HPDE6-E6E7 (cell line): ENCODE results near the gene NSG2.
"Not testable (repeated sequence)": the region's sequence is repeated elsewhere in the genome, so short reads cannot be mapped to it uniquely, and the experiment has no call there.

ENCODE experiments used
- DNase-seq: peaks from one replicate; pipeline ENCODE4 v3.0.0; 2011; ENCODE audit warnings: missing footprints; ENCODE audit errors: extremely low spot score

Gene NSG2

DNA sequence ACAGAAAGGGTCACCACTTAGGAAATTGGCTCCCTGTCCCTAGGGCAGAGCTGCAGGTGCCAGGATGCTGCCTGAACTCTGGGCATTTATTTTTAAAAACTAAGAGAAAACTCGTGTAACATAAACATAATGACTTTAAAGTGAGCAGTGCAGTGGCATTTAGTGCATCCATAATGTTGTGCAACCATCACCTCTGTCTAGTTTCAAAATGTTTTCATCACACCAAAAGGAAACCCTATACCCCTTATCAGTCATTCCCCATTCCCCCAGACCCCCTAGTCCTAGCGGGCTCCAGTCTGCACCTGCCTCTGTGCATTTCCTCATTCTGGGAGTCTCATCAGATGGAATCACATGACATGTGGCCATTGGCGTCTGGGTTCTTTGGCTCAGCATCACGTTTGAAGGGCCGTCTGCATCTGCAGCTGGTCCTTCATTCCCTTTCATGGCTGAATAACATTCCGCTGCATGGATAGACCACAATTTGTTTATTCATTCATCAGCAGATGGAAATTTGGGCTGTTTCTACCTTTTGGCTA lies 55.8 kb downstream of the NSG2 start:
- no peak for DNase-seq

DNA sequence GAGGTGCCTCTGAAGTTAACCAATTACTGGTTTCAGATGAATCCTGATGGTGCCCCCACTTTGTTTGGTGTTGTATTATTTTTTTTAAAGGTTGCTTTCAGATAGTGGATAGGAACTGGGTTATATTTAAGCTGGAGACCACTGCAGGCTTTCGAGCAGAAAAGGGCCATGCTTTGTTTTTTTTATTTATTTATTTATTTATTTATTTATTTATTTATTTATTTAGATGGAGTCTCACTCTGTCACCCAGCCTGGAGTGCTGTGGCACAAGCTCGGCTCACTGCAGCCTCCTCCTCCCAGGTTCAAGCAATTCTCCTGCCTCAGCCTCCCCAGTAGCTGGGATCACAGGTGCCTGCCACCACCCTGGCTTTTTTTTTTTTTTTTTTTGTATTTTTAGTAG lies 57.1 kb downstream of the NSG2 start:
- DNase-seq = not testable (repeated sequence)

- no peak for DNase-seq
These were observed 61.6 kb downstream of the NSG2 start for GRCh38 chr5:174106997-174107655.

- no peak for DNase-seq
These were observed 63.2 kb downstream of the NSG2 start for GRCh38 chr5:174108745-174109144.

DNA sequence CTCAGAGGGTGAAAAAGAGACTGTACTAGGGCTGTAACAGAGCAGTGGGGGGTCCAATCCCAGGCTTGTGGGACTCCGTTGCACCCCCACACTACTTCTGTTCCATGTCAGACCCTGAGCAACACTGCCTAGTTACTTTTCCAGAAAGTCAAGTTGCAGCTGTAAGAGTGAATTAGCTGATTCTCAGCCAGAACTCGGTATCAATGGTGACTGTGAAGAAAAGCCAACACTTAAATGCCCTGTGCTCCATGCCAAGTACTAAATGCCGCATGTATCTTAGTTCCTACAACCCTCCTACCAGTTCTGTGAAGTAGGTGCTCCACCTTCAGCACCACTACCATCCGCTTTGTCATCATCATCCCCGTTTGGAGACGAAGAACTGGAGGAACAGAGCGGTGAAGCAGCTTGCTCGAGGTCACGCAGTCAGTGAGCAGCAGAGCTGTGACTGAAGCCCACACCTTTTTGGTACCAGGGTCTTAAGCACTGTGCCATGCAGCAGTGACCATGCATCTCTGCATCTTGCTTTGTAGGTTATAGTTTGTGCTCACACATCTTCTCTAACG lies 64.3 kb downstream of the NSG2 start:
- no peak for DNase-seq

DNA sequence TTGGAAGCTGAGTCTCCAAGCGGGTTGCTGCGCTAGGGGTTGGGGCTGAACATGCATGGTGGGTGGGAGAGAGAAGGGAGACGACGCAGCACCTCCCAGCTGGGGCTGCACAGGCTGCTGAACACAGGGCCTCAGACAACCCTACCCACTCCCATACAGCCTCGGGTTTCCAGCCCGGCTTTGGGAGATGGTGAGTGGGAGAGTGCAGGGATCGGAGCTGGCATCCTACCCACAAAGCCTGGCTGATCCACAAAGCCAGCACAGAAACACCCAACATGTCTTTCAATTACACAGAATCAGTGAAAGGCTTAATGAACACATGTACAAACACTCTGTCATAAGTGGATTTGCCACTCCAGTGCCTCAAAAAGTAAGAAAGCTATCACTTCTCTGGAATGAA lies 64.8 kb downstream of the NSG2 start:
- no peak for DNase-seq

GRCh38 chr5:174111287-174111973 lies 65.9 kb downstream of the NSG2 start:
- no peak for DNase-seq

DNA sequence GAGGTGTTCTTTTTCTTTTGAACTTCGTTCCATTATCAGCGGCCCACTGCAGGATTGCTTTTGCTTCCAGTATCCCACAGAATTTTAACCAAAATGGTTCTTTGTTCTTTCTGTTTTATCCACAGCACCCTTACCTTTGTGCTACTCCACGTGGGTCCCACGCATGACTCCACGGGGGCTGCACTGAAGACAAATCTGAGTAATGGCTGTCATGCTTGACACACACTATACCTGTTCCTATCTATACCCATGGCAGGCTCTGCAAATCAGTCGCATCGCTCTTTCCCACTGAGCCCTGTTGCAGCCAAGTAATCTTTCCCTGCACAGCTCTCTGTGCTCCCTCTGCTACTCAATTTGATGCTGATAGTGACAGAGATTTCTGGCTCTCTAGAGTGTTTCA lies 69.7 kb downstream of the NSG2 start:
- no peak for DNase-seq

DNA sequence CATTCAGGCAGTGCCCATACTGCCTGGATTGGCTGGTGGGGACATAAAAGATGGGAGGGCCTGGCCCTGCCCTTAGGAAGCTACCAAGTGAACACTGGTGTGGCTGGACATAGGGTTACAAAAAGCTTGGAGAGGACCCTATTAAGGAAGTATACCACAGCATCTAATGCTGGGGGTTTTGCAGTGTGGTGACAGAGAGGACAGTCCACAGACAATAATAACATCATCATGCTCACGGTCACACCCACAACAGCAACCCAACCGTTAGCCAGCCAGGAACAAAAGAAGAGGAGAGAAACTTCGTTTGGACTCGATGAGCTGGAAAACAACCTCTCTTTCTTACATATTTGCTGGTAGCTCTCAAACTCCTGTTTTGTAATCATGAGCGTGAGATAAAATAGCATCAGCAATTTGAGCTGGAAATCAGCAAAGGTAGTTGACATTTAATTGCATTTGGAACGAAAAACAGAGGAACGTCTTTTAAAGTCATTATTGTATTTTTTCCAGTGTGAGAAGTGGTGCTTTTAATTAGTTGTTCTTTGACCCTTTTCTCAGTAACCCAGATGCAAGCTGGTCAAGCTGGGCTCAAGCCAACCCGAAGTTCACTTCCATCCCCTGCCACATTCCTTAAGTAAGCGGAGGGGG lies 73.4 kb downstream of the NSG2 start:
- DNase-seq = no peak

DNA sequence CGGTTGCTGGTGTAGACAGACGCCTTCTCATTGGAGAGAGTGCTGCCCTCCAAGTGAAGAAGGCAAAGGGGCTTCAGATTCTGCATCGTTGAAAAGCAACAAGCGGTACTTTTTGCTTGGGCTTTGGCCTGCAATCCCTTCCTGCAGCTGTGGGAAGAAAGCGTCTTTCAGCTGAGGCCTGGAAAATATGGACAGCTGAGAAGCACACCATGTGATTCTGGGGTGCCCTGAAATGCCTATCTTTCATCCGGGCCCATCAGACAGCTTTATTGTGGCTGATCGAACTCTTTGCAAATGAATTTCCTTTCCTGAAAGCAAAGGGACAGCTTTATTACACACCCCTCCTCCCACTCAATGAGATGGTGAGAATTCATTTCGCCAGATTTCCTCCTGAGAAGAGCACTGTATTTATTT lies 74.0 kb downstream of the NSG2 start:
- no peak for DNase-seq

- DNase-seq = no peak
These were observed 75.0 kb downstream of the NSG2 start for GRCh38 chr5:174120401-174121005.

DNA sequence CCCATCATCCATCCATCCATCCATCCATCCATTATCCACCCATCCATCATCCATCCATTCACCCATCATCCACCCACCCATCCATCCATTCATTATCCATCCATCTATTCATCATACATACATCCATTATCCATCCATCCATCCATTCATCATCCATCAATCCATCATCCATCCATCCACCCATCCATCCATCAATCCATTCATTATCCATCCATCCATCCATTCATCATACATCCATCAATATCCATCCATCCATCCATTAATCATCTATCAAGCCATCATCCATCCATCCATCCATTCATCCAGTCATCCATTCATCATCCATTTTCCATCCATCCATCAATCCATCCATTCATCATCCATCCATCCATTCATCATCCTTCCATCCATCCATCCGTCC lies 89.0 kb downstream of the NSG2 start:
- no peak for DNase-seq

DNA sequence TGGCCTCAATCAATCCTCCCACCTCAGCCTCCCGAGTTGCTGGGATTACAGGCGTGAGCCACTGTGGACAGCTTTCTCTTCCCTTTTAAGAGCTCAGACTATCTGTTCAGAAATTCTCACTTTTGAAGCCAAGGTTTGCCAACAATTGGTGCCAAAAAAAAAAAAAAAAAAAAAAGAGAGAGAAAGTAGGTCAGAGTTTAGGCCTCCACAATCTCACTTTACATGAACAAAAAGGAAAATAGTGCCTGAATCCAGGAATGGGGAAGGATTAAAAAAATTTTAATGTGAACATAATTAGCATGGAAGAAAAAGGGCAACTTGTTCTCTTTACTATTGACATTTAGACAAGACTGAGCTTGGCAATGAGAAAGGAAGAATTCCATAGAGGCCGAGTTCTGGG lies 94.1 kb downstream of the NSG2 start:
- no peak for DNase-seq

GRCh38 chr5:174140452-174141020 lies 95.0 kb downstream of the NSG2 start:
- no peak for DNase-seq

- no peak for DNase-seq
These were observed 95.9 kb downstream of the NSG2 start for GRCh38 chr5:174141398-174141797.

- DNase-seq = no peak
These were observed 99.6 kb downstream of the NSG2 start for GRCh38 chr5:174145091-174145490.

GRCh38 chr5:174145821-174146220 lies 100.3 kb downstream of the NSG2 start:
- DNase-seq = no peak

GRCh38 chr5:174146556-174146955 lies 101.0 kb downstream of the NSG2 start:
- DNase-seq = no peak

GRCh38 chr5:174147012-174147411 lies 101.5 kb downstream of the NSG2 start:
- not testable (repeated sequence) for DNase-seq

DNA sequence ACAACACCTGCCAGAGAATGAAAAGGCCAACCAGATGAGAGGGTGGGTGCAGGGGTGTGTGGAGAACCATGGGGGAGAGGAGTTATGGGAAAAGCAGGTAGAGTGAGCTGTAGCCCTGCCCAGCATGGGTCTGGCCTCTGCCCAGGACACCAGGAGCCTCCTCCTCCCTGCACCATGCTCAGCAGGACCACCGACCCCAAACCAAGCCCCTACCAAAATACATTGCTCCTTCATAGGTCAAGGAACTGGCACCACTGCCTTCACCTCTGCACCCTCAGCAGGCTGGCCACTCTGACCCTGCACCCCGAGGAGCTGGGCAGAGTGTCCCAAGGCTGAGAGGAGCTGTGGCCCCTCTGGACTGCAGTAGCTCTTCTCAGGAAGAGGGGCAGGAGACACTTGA lies 102.0 kb downstream of the NSG2 start:
- no peak for DNase-seq

DNA sequence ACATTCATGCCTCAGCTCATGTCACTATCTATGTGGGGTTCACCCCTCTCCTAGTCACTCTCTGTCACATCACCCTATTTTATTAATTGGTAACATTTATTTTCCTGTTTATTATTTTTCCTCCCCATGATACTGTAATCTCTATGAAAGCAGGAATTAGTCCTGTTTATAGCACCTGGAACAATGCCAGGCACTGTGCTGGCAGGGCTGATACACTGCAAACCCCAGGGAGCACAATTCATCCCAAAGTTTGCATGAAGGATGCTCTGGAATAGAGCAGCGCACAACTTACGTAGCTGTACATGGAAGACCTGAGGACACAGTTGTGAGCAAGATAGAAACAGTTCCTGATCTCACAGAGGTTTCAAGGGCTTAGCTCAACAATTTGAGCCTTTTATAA lies 103.2 kb downstream of the NSG2 start:
- no peak for DNase-seq

- DNase-seq = no peak
These were observed 103.9 kb downstream of the NSG2 start for GRCh38 chr5:174149426-174149825.
